Measurements from ENCODE around the gene SAMD14.

Gene SAMD14

GRCh38 chr17:50133028-50133768 lies 3.2 kb upstream of the SAMD14 start:
- DNase-seq (ENCODE audit: low spot score), result no peak

GRCh38 chr17:50132104-50132794 lies 2.3 kb upstream of the SAMD14 start:
- DNase-seq (ENCODE audit: low spot score), result no peak

GRCh38 chr17:50130559-50131305 lies 772 bp upstream of the SAMD14 start:
- DNase-seq (ENCODE audit: low spot score), result no peak

- no peak for DNase-seq (ENCODE audit: low spot score)
Observed at GRCh38 chr17:50129353-50129727, 620 bp downstream of the SAMD14 start.

- DNase-seq (ENCODE audit: low spot score), result no peak
Observed at GRCh38 chr17:50128441-50129352, 1.3 kb downstream of the SAMD14 start.

- DNase-seq (ENCODE audit: low spot score), result no peak
Observed at GRCh38 chr17:50127697-50128361, 2.1 kb downstream of the SAMD14 start.

GRCh38 chr17:50125420-50125997 lies 4.5 kb downstream of the SAMD14 start:
- no peak for DNase-seq (ENCODE audit: low spot score)

- DNase-seq (ENCODE audit: low spot score), result no peak
Observed at GRCh38 chr17:50123649-50124349, 6.2 kb downstream of the SAMD14 start.

GRCh38 chr17:50122945-50123344 lies 7.0 kb downstream of the SAMD14 start:
- no peak for DNase-seq (ENCODE audit: low spot score)

GRCh38 chr17:50120475-50121253 lies 9.3 kb downstream of the SAMD14 start:
- DNase-seq (ENCODE audit: low spot score), result no peak

GRCh38 chr17:50118828-50119218 lies 11.1 kb downstream of the SAMD14 start:
- no peak for DNase-seq (ENCODE audit: low spot score)

GRCh38 chr17:50118076-50118827 lies 11.7 kb downstream of the SAMD14 start:
- no peak for DNase-seq (ENCODE audit: low spot score)

GRCh38 chr17:50117202-50118051 lies 12.5 kb downstream of the SAMD14 start:
- no peak for DNase-seq (ENCODE audit: low spot score)

- no peak for DNase-seq (ENCODE audit: low spot score)
Observed at GRCh38 chr17:50115756-50116155, 14.2 kb downstream of the SAMD14 start.

GRCh38 chr17:50114849-50115357 lies 15.1 kb downstream of the SAMD14 start:
- peak; percentile 45 for DNase-seq (ENCODE audit: low spot score)

- no peak for DNase-seq (ENCODE audit: low spot score)
Observed at GRCh38 chr17:50114401-50114800, 15.6 kb downstream of the SAMD14 start.

- DNase-seq (ENCODE audit: low spot score), result no peak
Observed at GRCh38 chr17:50113624-50114320, 16.2 kb downstream of the SAMD14 start.

Data from hematopoietic multipotent progenitor cell treated with erythropoietin and hydrocortisone succinate and interleukin-3 and kit ligand, for 15 days (in vitro differentiated cells).